GM19351 (cell line): Measurements from ENCODE around the gene VSTM2B.
A peak's percentile ranks its signal among the peaks of the same experiment; 100 is the strongest.

Experiments used
- ATAC-seq: cut with Tn5 transposase; IDR thresholded peaks from one replicate; pipeline ENCODE4 v1.9.1; 2021; ENCODE audit warnings: mild to moderate bottlenecking, moderate library complexity; ENCODE audit not compliant: unreplicated experiment

Gene VSTM2B

GRCh38 chr19:29515233-29515619 is 10.6 kb upstream of the VSTM2B start:
- ATAC-seq: no peak

GRCh38 chr19:29515706-29516357 is 10.0 kb upstream of the VSTM2B start:
- ATAC-seq: no peak

GRCh38 chr19:29516358-29516725 is 9.5 kb upstream of the VSTM2B start:
- ATAC-seq: no peak

GRCh38 chr19:29516821-29517395 is 8.9 kb upstream of the VSTM2B start:
- ATAC-seq: no peak

- ATAC-seq: no peak
These were observed 8.4 kb upstream of the VSTM2B start for GRCh38 chr19:29517412-29517811.

GRCh38 chr19:29517946-29518345 is 7.8 kb upstream of the VSTM2B start:
- no peak for ATAC-seq

- ATAC-seq: no peak
These were observed 6.6 kb upstream of the VSTM2B start for GRCh38 chr19:29519146-29519545.

- no peak for ATAC-seq
These were observed 5.9 kb upstream of the VSTM2B start for GRCh38 chr19:29519931-29520330.

- ATAC-seq: no peak
These were observed 5.4 kb upstream of the VSTM2B start for GRCh38 chr19:29520390-29520789.

- no peak for ATAC-seq
These were observed 4.3 kb upstream of the VSTM2B start for GRCh38 chr19:29521291-29522075.

- no peak for ATAC-seq
These were observed 2.2 kb upstream of the VSTM2B start for GRCh38 chr19:29523568-29523967.

GRCh38 chr19:29524201-29524911 is 1.4 kb upstream of the VSTM2B start:
- ATAC-seq: no peak

- ATAC-seq: no peak
These were observed 622 bp upstream of the VSTM2B start for GRCh38 chr19:29524912-29525831.

GRCh38 chr19:29526730-29527499 is 1.1 kb downstream of the VSTM2B start:
- no peak for ATAC-seq

GRCh38 chr19:29527500-29528328 is 1.9 kb downstream of the VSTM2B start:
- ATAC-seq: no peak

GRCh38 chr19:29528350-29528945 is 2.7 kb downstream of the VSTM2B start:
- ATAC-seq: peak; percentile 82

- no peak for ATAC-seq
These were observed 3.3 kb downstream of the VSTM2B start for GRCh38 chr19:29528946-29529645.
